ENCODE data around the gene PAXX. TPM values are rescaled to one million over a fixed set of nuclear protein-coding genes. Genes with fewer than 3 reads are reported as not detected.

Gene PAXX
- total and polyA plus RNA-seq, 9 of the 15 experiments (the other 6 are each of a cell fraction or from before 2014, with no cell fraction given): 1.2 to 175 (median 38.5) TPM

GRCh38 chr9:136943291-136944211 is 48.7 kb upstream of the PAXX start (continued):
- TF ChIP-seq, protein P1, sequence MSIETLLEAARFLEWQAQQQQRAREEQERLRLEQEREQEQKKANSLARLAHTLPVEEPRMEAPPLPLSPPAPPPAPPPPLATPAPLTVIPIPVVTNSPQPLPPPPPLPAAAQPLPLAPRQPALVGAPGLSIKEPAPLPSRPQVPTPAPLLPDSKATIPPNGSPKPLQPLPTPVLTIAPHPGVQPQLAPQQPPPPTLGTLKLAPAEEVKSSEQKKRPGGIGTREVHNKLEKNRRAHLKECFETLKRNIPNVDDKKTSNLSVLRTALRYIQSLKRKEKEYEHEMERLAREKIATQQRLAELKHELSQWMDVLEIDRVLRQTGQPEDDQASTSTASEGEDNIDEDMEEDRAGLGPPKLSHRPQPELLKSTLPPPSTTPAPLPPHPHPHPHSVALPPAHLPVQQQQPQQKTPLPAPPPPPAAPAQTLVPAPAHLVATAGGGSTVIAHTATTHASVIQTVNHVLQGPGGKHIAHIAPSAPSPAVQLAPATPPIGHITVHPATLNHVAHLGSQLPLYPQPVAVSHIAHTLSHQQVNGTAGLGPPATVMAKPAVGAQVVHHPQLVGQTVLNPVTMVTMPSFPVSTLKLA (conservative IDR thresholded peaks at IDR 0.05): peak; percentile 38 to 57; a peak in 2 of 4 replicates
- TF ChIP-seq, protein P2, sequence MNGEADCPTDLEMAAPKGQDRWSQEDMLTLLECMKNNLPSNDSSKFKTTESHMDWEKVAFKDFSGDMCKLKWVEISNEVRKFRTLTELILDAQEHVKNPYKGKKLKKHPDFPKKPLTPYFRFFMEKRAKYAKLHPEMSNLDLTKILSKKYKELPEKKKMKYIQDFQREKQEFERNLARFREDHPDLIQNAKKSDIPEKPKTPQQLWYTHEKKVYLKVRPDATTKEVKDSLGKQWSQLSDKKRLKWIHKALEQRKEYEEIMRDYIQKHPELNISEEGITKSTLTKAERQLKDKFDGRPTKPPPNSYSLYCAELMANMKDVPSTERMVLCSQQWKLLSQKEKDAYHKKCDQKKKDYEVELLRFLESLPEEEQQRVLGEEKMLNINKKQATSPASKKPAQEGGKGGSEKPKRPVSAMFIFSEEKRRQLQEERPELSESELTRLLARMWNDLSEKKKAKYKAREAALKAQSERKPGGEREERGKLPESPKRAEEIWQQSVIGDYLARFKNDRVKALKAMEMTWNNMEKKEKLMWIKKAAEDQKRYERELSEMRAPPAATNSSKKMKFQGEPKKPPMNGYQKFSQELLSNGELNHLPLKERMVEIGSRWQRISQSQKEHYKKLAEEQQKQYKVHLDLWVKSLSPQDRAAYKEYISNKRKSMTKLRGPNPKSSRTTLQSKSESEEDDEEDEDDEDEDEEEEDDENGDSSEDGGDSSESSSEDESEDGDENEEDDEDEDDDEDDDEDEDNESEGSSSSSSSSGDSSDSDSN (IDR thresholded peaks at IDR 0.05; ENCODE audit: borderline replicate concordance in 1 of 2, low read depth in 2 of 2, low read length in 2 of 2): peak; percentile 16 to 55; a peak in 2 of 4 replicates
- TF ChIP-seq ZNF830 (CRISPR knock-in tag; IDR thresholded peaks at IDR 0.05) (0 out of 2 replicates have a peak, but pooled peaks have one; percentile 17), BHLHE40 (IDR thresholded peaks at IDR 0.05; ENCODE audit: low read length) (no peak), CCNT2 (IDR thresholded peaks at IDR 0.05; ENCODE audit: borderline replicate concordance, extremely low read depth, insufficient read length, low read depth, low read length) (peak; percentile 14), RUNX1 (IDR thresholded peaks at IDR 0.05; ENCODE audit: low read depth) (no peak), MYC (IDR thresholded peaks at IDR 0.05; ENCODE audit: low read depth, low read length) (no peak; the same call in 1 of the 2 replicates), MYC (CRISPR knock-in tag; IDR thresholded peaks at IDR 0.05; ENCODE audit: borderline replicate concordance, low read depth) (peak; percentile 43; the same call in 1 of the 2 replicates), ATF7 (IDR thresholded peaks at IDR 0.05) (no peak), ZNF431 (CRISPR knock-in tag; IDR thresholded peaks at IDR 0.05) (no peak), FIP1L1 (IDR thresholded peaks at IDR 0.05; ENCODE audit: low read depth, low read length, poor library complexity, severe bottlenecking) (peak; percentile 75), SP1 (CRISPR knock-in tag; IDR thresholded peaks at IDR 0.05) (peak; percentile 20; the same call in 1 of the 2 replicates), POLR2AphosphoS2 (IDR thresholded peaks at IDR 0.05; ENCODE audit: low read length) (peak; percentile 53; the same call in 1 of the 2 replicates), ZNF41 (CRISPR knock-in tag; conservative IDR thresholded peaks at IDR 0.05) (no peak), YY1 (IDR thresholded peaks at IDR 0.05; ENCODE audit: borderline replicate concordance in 1 of 3, control insufficient read depth in 1 of 3, extremely low read depth in 1 of 3, insufficient read depth in 3 of 3, insufficient read length in 1 of 3, insufficient replicate concordance in 2 of 3, low read depth in 1 of 3, low read length in 2 of 3) (peak in 1 of 3 experiments; percentile 14), SAFB (IDR thresholded peaks at IDR 0.05; ENCODE audit: borderline replicate concordance, low read depth, low read length) (peak; percentile 57; the same call in 1 of the 2 replicates)
- TF ChIP-seq, protein P3, sequence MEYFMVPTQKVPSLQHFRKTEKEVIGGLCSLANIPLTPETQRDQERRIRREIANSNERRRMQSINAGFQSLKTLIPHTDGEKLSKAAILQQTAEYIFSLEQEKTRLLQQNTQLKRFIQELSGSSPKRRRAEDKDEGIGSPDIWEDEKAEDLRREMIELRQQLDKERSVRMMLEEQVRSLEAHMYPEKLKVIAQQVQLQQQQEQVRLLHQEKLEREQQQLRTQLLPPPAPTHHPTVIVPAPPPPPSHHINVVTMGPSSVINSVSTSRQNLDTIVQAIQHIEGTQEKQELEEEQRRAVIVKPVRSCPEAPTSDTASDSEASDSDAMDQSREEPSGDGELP (CRISPR knock-in tag; IDR thresholded peaks at IDR 0.05; ENCODE audit: borderline replicate concordance): peak; percentile 44; the same call in 1 of the 2 replicates
- TF ChIP-seq, protein P4, sequence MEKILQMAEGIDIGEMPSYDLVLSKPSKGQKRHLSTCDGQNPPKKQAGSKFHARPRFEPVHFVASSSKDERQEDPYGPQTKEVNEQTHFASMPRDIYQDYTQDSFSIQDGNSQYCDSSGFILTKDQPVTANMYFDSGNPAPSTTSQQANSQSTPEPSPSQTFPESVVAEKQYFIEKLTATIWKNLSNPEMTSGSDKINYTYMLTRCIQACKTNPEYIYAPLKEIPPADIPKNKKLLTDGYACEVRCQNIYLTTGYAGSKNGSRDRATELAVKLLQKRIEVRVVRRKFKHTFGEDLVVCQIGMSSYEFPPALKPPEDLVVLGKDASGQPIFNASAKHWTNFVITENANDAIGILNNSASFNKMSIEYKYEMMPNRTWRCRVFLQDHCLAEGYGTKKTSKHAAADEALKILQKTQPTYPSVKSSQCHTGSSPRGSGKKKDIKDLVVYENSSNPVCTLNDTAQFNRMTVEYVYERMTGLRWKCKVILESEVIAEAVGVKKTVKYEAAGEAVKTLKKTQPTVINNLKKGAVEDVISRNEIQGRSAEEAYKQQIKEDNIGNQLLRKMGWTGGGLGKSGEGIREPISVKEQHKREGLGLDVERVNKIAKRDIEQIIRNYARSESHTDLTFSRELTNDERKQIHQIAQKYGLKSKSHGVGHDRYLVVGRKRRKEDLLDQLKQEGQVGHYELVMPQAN (IDR thresholded peaks at IDR 0.05; ENCODE audit: borderline replicate concordance): peak; percentile 59; the same call in 1 of the 2 replicates

All from K562 (cell line).